ENCODE measurements around the gene LAMTOR5. TPM values are rescaled to one million over a fixed set of nuclear protein-coding genes. Genes with fewer than 3 reads are reported as not detected.

Gene LAMTOR5
- total and polyA plus RNA-seq, 2 of the 4 experiments (the other 2 are of a cell fraction), result 159 to 369 TPM

DNA sequence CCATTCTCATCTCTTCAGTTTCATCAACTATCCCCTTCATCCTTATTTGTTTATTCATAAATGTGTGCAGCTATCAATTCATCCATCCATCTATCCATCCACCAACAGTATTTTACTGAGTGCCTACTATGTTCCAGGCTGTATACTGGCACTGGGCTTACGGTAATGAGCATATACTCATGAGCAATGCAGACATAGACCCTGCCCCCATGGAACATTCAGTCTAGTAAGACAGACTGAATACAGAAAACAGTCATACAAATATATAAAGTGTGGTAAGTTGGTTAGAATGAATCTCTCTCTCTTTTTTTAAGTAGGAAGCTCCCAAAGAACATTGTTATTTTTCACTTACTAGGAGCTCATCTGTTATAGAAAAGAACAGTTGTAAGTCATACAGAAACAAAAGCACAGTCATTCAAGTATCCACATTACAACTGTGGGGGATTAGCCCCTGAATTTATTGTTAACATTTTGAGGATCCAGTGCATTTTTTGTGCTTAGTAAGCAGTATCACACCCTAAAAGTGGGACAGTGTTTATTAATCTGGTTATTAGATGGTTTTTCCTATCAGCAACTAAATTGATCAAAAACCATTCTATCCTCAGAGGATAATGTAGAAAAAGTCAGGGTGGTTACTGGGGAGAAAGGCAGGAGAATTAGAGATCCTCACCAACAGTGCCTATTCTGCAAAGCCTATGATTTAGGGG lies 20.3 kb downstream of the LAMTOR5 start:
- H2BK120ac ChIP-seq (ENCODE audit: low read depth, low read length), result no peak overlapping the region
- no CpG with 5 or more reads among the region's 1 CpG for WGBS, 2 experiments (ENCODE audit: extremely low coverage in 2 of 2, insufficient read length in 1 of 2)
- H3K4me2 ChIP-seq (ENCODE audit: low read depth, low read length), result no peak overlapping the region
- TF ChIP-seq MAFK (IDR thresholded peaks at IDR 0.05; ENCODE audit: low read depth, low read length) (peak; percentile 87), SMC3 (IDR thresholded peaks at IDR 0.05; ENCODE audit: low read depth, low read length) (no peak), CHD1 (IDR thresholded peaks at IDR 0.05; ENCODE audit: low read depth, low read length) (no peak), MXI1 (IDR thresholded peaks at IDR 0.05; ENCODE audit: borderline replicate concordance, low read depth, low read length) (no peak)
- TF ChIP-seq, protein P1, sequence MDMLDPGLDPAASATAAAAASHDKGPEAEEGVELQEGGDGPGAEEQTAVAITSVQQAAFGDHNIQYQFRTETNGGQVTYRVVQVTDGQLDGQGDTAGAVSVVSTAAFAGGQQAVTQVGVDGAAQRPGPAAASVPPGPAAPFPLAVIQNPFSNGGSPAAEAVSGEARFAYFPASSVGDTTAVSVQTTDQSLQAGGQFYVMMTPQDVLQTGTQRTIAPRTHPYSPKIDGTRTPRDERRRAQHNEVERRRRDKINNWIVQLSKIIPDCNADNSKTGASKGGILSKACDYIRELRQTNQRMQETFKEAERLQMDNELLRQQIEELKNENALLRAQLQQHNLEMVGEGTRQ (IDR thresholded peaks at IDR 0.05; ENCODE audit: low read depth, low read length), result no peak
- no peak overlapping the region for H3K9ac ChIP-seq (ENCODE audit: low read depth, low read length)
- H4K20me1 ChIP-seq (ENCODE audit: insufficient read depth, low read length), result no peaks in the 10 kb centered on the region
- no peak overlapping the region for H2BK20ac ChIP-seq (ENCODE audit: low read depth, low read length)
- ATAC-seq (ENCODE audit: low read depth) (no peak), DNase-seq (no peak)
- H3K18ac ChIP-seq (ENCODE audit: low read depth, low read length), result no peak overlapping the region
- no peak overlapping the region for H4K8ac ChIP-seq (ENCODE audit: low read depth in 2 of 2, low read length in 2 of 2)
- H3K4me1 ChIP-seq (ENCODE audit: control insufficient read depth, insufficient read depth, low read length), result peaks cover 17% of the 10 kb centered on the region
- no peak overlapping the region for H2AK5ac ChIP-seq (ENCODE audit: low read depth, low read length)
- H3K23ac ChIP-seq (ENCODE audit: low read depth, low read length), result no peak overlapping the region
- no peak overlapping the region for H2AK9ac ChIP-seq (replicated peaks; ENCODE audit: low read depth, low read length, poor library complexity)
- H2AFZ ChIP-seq (replicated peaks; ENCODE audit: low read length, poor library complexity), result no peak overlapping the region
- dilution Hi-C loops (cut with HindIII; ENCODE audit: low sequenced_read_pairs, unreplicated experiment), result no loop called here
- H3K4me3 ChIP-seq (ENCODE audit: insufficient read depth, low read depth, low read length), result no peak overlapping the region
- no peak overlapping the region for H3K56ac ChIP-seq (ENCODE audit: extremely low read depth, insufficient read depth, low read length)
- in situ Hi-C loops (cut with MboI; ENCODE audit: low sequenced_read_pairs), result no loop called here
- H2BK5ac ChIP-seq (ENCODE audit: low read depth, low read length, poor library complexity, severe bottlenecking), result no peak overlapping the region
- ChIA-PET POLR2A (ENCODE audit: unreplicated experiment) (no interaction called here), CTCF (interaction anchor here (1.1 kb wide), 1 partner anchor 11 kb away, joined by 3 read pairs; no protein-coding TSS in a partner anchor)
- BruUV-seq (replicated peaks), result no TSS peak
- no peak overlapping the region for H3K4ac ChIP-seq (ENCODE audit: low read depth, low read length)
- H3K27me3 ChIP-seq (ENCODE audit: control insufficient read depth, insufficient read depth, low read length), result no peaks in the 10 kb centered on the region
- peaks cover 2% of the 10 kb centered on the region; the same call in 1 of the 2 replicates for H3K36me3 ChIP-seq (ENCODE audit: control insufficient read depth, insufficient read depth, low read length)
- peaks cover 0 to 27% of the 10 kb centered on the region in 2 experiments for H3K79me1 ChIP-seq (ENCODE audit: low read depth in 1 of 2, low read length in 2 of 2)
- no peak overlapping the region for H3K27ac ChIP-seq (ENCODE audit: insufficient read depth, low read length)
- H2BK15ac ChIP-seq (ENCODE audit: low read depth, low read length), result no peak overlapping the region
- H3K9me1 ChIP-seq (ENCODE audit: insufficient read depth, low read length), result peaks cover 6% of the 10 kb centered on the region; the same call in 1 of the 2 replicates
- H3K14ac ChIP-seq (replicated peaks; ENCODE audit: low read depth, low read length), result no peak overlapping the region
- H3K9me3 ChIP-seq (ENCODE audit: control insufficient read depth, insufficient read depth, low read length), result no peaks in the 10 kb centered on the region
- intact Hi-C loops (cut with micrococcal nuclease), result no loop called here
- no peak overlapping the region for H4K5ac ChIP-seq (ENCODE audit: low read depth, low read length)
- no peak overlapping the region for H4K91ac ChIP-seq (ENCODE audit: insufficient read depth, low read depth, low read length)
